ENCODE measurements around the gene PPP1R3G. TPM values are rescaled to one million over a fixed set of nuclear protein-coding genes. Genes with fewer than 3 reads are reported as not detected.

PPP1R3G gene
- total and polyA plus RNA-seq, 2 of the 13 experiments (the other 11 are each of a cell fraction or from before 2014, with no cell fraction given): 1.2 to 1.3 TPM

- TF ChIP-seq IRF1 (CRISPR knock-in tag; IDR thresholded peaks at IDR 0.05; ENCODE audit: low read depth): no peak
- TF ChIP-seq TMF1 (CRISPR knock-in tag; IDR thresholded peaks at IDR 0.05; ENCODE audit: low read depth): no peak
- no peak for TF ChIP-seq PAWR (CRISPR knock-in tag; IDR thresholded peaks at IDR 0.05; ENCODE audit: borderline replicate concordance)
- TF ChIP-seq ZNF24 (IDR thresholded peaks at IDR 0.05): no peak
- TF ChIP-seq ZNF580 (CRISPR knock-in tag; IDR thresholded peaks at IDR 0.05; ENCODE audit: borderline replicate concordance, low read depth): no peak
- TF ChIP-seq ZNF143 (CRISPR knock-in tag; IDR thresholded peaks at IDR 0.05): 0 out of 2 replicates have a peak, but pooled peaks have one; percentile 5
- TF ChIP-seq MEIS1 (CRISPR knock-in tag; IDR thresholded peaks at IDR 0.05; ENCODE audit: borderline replicate concordance): no peak
- TF ChIP-seq ZNF280B (CRISPR knock-in tag; IDR thresholded peaks at IDR 0.05; ENCODE audit: borderline replicate concordance): peak; percentile 83; the same call in 1 of the 2 replicates
- no peak; the same call in 1 of the 2 replicates for TF ChIP-seq NCOR1 (IDR thresholded peaks at IDR 0.05; ENCODE audit: borderline replicate concordance, low read length)
- no peak for TF ChIP-seq HDAC6 (IDR thresholded peaks at IDR 0.05; ENCODE audit: low read depth, low read length)
- TF ChIP-seq GMEB1 (CRISPR knock-in tag; IDR thresholded peaks at IDR 0.05; ENCODE audit: borderline replicate concordance): no peak
- no peak for TF ChIP-seq HNRNPL (IDR thresholded peaks at IDR 0.05; ENCODE audit: low read depth, low read length)
- no peak for TF ChIP-seq DBP (CRISPR knock-in tag; IDR thresholded peaks at IDR 0.05; ENCODE audit: not compliant biosample characterization)
- TF ChIP-seq ZNF577 (CRISPR knock-in tag; IDR thresholded peaks at IDR 0.05; ENCODE audit: borderline replicate concordance, low read depth): no peak
- no peak for TF ChIP-seq ERF (CRISPR knock-in tag; IDR thresholded peaks at IDR 0.05)
- no peak for TF ChIP-seq KDM5B (CRISPR knock-in tag; IDR thresholded peaks at IDR 0.05; ENCODE audit: borderline replicate concordance)
- no peak; the same call in 1 of the 2 replicates for TF ChIP-seq DNMT1 (CRISPR knock-in tag; IDR thresholded peaks at IDR 0.05)
- TF ChIP-seq MYNN (CRISPR knock-in tag; IDR thresholded peaks at IDR 0.05; ENCODE audit: low read depth): no peak
- TF ChIP-seq MXD4 (CRISPR knock-in tag; IDR thresholded peaks at IDR 0.05): no peak
- no peak for TF ChIP-seq FUBP1 (CRISPR knock-in tag; IDR thresholded peaks at IDR 0.05; ENCODE audit: borderline replicate concordance)
These were observed 40.2 kb downstream of the PPP1R3G start (continued) for GRCh38 chr6:5125152-5126006.
